DMS 273 treated with DMSO at 0.1 percent for 48 hours (cell line): ENCODE measurements around the gene KCNQ5.

Experiments
- DNase-seq: peaks from one replicate; lab custom pipeline; 2025; lab: John Stamatoyannopoulos, UW

The KCNQ5 gene

DNA sequence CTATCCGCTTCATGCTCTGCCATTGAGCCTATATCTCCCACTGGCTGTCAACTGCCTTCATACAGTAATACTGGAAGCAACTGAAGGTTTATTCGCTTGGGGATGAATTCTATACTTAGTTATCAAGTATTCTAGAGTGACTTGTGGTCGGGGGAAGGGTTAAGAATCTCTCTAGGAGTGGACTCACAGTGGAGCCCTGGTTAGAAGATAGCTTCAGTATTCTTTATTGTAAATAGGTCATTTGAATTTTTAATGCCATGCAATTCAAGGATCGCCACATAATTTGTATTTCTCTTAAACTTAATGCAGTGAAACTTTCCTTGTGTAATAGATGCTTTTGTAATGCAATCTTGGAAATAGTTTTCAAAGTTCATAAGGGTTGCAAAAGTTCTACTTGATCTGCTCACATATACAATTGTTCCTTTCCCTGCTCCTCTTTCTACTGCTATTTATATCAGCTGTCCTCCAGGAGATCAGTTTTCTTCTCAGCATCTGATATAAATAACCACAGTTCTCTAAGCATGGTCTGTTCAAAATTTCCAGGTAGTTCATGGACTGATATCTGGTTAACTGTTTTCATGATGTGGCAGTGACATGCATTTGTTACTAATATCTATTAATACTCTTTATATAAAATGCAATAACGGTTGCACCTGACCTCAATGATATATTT is 120.3 kb downstream of the KCNQ5 start:
- DNase-seq: no peak

GRCh38 chr6:72746276-72746675 is 124.4 kb downstream of the KCNQ5 start:
- DNase-seq: no peak

DNA sequence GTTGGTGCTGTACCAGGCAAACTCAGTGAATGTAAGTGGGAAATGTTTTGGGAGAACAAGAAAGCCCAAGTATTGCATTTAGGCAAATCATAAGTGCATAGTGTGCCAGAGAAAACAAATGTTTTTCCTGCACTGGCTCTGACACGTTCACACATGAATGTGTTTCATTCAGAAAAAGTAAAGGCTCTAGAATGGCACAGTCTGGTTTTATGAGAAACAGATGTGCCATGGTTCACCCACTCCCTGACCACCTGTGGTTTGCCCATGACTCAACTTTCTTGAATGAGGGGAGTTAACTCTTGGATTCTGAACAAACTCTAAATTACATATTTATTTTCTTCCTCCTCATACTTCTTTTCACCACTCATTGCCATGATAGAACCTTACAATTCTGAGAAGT is 126.9 kb downstream of the KCNQ5 start:
- peak; percentile 27 for DNase-seq

DNA sequence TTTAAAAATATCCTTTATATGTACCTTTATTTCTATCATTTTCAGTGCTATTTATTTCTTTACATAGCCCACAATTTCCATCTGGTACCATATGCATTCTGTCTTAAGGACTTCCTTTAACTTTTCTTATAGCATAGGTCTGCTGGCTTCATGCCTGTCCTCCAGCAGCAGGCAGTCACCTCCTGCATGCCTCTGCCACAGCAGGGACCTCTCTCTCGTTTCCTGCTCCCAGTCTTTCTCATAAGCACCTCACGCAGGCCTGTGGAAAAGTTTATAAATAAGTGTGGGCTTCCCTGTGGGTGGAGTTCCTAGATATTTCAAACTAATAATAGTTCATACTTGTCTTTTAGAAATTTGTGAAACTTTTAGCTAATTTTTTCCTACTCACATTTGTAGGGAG is 133.9 kb downstream of the KCNQ5 start:
- no peak for DNase-seq

- no peak for DNase-seq
Observed at GRCh38 chr6:72757048-72757447, 135.2 kb downstream of the KCNQ5 start.

DNA sequence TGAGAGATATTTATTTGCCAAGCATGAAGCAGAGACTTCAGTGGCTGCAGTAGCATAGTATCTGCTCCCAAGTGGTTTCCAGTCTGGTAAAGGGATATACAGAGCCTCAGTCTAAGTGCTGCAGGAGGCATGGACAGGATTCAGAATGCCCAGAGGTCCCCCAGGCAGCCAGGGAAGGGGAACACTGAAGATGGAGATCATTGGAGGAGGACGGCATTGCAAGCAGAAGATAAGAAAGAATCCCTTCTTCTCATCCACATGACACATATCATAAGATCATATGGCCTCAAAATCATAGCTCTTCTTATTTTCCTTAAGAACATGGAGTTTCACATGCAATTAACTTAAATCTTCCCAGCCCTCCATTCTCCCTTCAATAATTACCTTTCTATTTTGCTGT is 136.1 kb downstream of the KCNQ5 start:
- no peak for DNase-seq

DNA sequence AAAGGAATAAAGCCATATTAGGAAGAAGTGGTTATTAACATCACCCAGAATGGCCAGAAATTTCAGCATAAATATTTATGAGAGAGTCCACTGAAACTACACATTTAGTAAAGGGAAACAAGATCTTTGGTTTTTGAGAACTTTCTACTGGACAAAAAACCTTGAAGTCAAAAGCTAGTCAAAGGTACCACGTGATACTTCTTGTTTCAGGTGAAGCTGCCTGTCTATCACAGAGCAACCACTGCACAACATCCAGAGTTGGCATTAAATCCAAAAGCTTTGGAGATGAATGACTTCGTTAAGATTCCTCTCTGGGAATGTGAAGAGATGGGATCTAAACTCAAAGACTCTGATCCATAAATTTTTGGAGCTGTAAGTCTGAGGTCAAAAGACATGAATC is 137.0 kb downstream of the KCNQ5 start:
- DNase-seq: no peak

DNA sequence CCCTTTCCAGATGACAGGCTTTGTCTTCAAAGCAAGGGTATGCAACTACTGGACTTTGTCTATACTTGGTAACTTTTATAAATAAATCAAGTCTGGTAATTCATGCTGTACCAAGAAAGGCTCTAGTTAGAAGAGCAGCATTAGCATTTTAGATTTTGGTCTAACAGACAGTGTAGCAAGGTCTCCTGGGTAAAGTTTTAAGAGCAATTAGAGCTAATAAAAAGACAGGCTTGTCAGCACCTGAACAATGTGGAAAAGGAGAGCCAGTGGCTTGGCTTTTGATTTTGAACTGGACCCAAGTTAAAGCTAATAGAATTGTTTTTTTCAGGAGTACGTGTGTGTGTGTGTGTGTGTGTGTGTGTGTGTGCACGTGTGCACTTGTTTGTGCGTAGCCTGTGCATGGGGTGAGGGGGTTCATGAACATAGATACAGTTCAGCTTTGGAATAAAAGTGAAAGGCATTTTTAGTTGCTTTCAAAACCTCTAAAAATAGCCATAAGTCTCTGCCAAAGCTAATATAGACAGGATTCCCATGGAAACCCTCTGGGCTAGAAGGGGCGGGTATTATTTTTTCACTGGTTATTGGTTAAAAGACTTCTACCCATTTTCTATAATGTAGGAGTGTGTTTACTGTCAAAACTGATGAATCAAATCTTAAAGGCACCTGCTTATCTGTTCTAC is 138.4 kb downstream of the KCNQ5 start:
- DNase-seq: no peak

- no peak for DNase-seq
Observed at GRCh38 chr6:72761761-72762160, 139.9 kb downstream of the KCNQ5 start.

GRCh38 chr6:72769459-72770125 is 147.7 kb downstream of the KCNQ5 start:
- peak; percentile 16 for DNase-seq

DNA sequence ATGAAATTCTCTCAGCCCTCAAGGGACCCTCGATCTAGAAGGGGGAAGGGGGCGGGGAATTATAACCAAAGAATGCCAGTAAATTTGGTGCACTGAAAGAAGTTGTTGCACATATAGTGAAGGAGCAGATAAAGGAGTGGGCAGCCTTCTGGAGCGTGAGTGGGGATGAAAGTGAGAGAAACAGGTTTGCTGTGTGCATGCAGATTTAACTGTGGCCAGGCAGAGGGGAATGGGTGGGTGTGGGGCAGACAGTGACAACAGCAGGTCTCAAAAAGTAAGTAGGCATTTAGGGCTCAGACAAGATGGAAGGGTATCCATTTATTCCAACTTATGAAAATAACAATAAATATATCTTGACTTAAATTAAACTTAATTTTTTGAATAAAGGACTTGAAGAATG is 149.1 kb downstream of the KCNQ5 start:
- DNase-seq: no peak

DNA sequence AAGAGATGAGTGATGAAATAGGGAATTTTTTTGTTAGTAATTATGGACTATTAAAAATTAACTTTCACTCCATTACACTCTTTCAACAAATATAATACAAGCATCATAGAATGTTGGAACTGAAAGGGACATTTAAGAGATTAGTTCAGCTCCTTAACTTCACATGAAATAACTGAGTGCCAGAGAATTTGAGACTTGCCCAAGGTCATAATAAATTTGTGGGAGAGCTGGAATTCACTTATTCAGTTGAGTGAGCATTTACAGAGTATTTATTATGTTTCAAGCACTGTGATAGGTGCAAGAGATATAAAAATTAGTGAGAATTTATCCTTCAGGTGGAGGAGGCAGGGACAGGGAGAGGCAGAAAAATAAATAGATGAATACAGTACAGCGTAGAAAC is 154.6 kb downstream of the KCNQ5 start:
- DNase-seq: no peak

GRCh38 chr6:72781624-72782023 is 159.8 kb downstream of the KCNQ5 start:
- no peak for DNase-seq

DNA sequence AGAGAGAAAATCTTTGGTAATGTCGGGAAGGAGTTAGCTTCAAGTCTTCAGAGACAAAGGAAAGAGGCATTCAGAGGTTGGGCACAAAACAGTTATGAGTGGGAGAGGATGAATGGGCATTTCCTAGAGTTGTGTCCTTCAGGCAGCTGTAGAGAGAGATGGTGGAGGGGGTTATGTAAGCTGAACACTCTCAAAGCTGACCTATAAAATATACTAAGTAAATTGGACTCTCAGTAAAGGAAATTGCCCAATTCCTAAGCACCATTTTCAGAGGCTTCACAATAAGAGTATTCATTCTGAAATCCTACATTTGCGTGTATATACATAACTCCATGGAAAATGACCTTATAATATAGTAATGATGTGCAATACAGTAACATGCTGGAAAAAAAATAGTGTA is 161.2 kb downstream of the KCNQ5 start:
- no peak for DNase-seq

- no peak for DNase-seq
Observed at GRCh38 chr6:72783666-72784065, 161.8 kb downstream of the KCNQ5 start.

DNA sequence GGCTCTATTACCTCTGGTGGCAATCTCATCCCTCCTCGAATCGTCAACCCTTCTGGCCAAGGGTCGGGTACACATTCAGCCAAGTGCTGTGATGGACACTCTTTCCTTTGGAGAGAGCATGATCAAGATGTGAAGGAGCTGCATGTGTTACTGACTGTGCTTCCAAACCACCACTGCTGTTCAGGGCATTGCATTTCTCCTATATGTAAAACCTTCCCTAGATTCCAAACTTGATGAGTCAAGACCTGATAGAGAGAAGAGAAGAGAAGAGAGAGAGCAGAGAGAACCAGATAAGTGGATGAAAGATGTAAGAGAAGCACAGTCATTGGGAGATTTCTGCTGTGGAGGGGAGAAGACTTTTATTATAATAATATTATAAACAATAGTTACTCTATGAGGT is 162.2 kb downstream of the KCNQ5 start:
- DNase-seq: no peak

GRCh38 chr6:72784581-72784980 is 162.7 kb downstream of the KCNQ5 start:
- no peak for DNase-seq

DNA sequence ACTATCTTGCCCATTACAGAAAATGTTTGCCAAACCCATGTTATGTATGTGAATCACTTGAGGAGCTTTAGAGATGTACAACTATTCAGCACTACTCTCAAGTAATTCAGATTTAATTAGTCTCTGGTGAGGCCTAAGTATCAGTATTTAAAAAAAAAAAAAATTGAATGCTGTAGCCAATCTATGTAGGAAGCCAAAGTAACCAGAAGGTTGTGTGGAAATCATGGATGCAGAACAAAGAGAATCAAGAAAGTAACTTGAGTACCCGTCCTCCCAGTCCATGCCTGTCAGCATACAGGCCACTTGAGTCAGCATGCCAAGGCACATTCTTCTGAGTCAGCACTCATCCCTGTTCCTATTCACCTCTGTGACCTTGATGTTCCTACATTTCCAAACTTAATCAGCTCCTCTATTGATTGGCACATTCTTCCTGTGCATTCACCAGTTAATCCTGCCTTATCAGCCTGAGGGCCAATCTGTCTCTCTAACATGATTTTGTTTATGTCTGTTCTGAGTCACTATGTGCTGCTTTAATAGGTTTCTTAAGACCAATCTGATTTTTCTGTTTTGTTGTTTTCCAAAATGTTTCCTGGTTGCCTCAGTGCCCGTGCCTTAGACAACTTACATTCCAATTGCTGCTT is 165.6 kb downstream of the KCNQ5 start:
- peak; percentile 51 for DNase-seq

DNA sequence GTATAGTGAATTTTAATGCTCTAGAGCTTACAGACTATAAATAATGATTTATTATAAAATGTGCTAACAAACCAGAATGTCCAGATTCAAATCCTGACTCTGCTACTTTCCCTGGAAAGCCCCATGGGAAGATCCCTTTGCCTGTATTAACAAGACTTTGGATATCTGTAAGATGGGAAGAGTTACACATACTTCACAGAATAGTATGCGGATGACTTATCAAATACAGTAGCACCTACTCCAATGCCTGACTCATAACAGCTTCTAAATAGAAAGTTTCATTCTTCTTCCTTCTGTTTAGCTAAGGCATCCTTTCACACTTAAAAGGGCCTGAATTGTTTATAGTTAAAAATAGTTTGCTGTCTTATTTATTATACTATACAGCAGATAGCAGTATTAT is 166.3 kb downstream of the KCNQ5 start:
- no peak for DNase-seq

- no peak for DNase-seq
Observed at GRCh38 chr6:72789145-72789544, 167.3 kb downstream of the KCNQ5 start.

GRCh38 chr6:72792692-72793091 is 170.8 kb downstream of the KCNQ5 start:
- DNase-seq: no peak

- no peak for DNase-seq
Observed at GRCh38 chr6:72793641-72794395, 172.0 kb downstream of the KCNQ5 start.
